ENCODE measurements around the gene SULT1C3.

DNA sequence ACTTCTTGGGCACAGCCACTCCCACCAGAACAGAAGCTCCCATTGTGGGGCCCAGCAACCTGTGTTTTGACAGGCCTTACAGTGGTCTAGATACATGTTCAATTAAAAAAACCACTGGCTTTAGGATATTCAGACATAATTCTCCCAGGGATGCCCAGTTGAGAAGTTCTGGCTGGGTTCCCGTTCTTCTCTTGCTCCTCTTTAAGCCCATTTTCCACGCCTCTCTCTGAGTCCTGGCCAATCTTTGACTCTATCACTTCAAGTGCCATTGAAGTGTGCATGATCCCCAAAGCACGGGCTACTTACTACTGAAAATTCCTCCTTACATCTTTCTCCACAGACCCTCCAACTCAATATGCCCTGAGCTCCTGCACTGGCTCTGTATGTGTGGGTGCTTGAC lies 17.5 kb upstream of the SULT1C3 start:
- TF ChIP-seq EZH2 (IDR thresholded peaks at IDR 0.05) (no peak), POLR2AphosphoS5 (IDR thresholded peaks at IDR 0.05; ENCODE audit: borderline replicate concordance, low read depth, low read length) (no peak), FOXP2 (optimal IDR thresholded peaks at IDR 0.05; ENCODE audit: control extremely low read depth, extremely low read length, insufficient read depth) (no peak)
